ENCODE results near the gene AOAH. TPM values are rescaled to one million over a fixed set of nuclear protein-coding genes. Genes with fewer than 3 reads are reported as not detected.

Gene AOAH
- total and polyA plus RNA-seq, 2 of the 13 experiments (the other 11 are each of a cell fraction or from before 2014, with no cell fraction given) = not detected

GRCh38 chr7:36635091-36635490 is 89.2 kb downstream of the AOAH start (continued):
- TF ChIP-seq ZNF512 (CRISPR knock-in tag; IDR thresholded peaks at IDR 0.05) (no peak), FOXP4 (CRISPR knock-in tag; IDR thresholded peaks at IDR 0.05) (no peak), ZMYM4 (CRISPR knock-in tag; IDR thresholded peaks at IDR 0.05) (no peak), ZFP36 (IDR thresholded peaks at IDR 0.05; ENCODE audit: borderline replicate concordance, low read depth, low read length, partially characterized antibody) (no peak), TBX3 (IDR thresholded peaks at IDR 0.05; ENCODE audit: borderline replicate concordance) (no peak), ZNF207 (IDR thresholded peaks at IDR 0.05; ENCODE audit: borderline replicate concordance) (no peak), PHF5A (CRISPR knock-in tag; IDR thresholded peaks at IDR 0.05; ENCODE audit: low read depth, unreplicated experiment) (no peak), ZNF639 (CRISPR knock-in tag; conservative IDR thresholded peaks at IDR 0.05) (no peak), ZNF710 (CRISPR knock-in tag; IDR thresholded peaks at IDR 0.05; ENCODE audit: borderline replicate concordance) (no peak), NR2F2 (IDR thresholded peaks at IDR 0.05; ENCODE audit: borderline replicate concordance, low read depth) (no peak)

Data from HepG2 (cell line).